Duodenal mucosa (tissue), 2 donors: ENCODE data around the gene IL5.
"Not testable (repeated sequence)": the region's sequence is repeated elsewhere in the genome, so short reads cannot be mapped to it uniquely, and the experiment has no call there.

Experiments
- H3K27ac ChIP-seq: one replicate; pipeline ENCODE4 v1.7.0; 2013; ENCODE audit warnings: low read depth, low read length
- H3K27me3 ChIP-seq, 2 donors: one replicate each; pipeline ENCODE4 v1.7.0; 2013; ENCODE audit warnings: low read length in 2 of 2, control low read depth in 1 of 2; ENCODE audit not compliant: insufficient read depth in 2 of 2, control insufficient read depth in 1 of 2
- H3K36me3 ChIP-seq, 2 donors: one replicate each; pipeline ENCODE4 v1.7.0; 2013; ENCODE audit warnings: low read length in 2 of 2, control low read depth in 1 of 2; ENCODE audit not compliant: insufficient read depth in 2 of 2, control insufficient read depth in 1 of 2
- H3K4me1 ChIP-seq, 2 donors: one replicate each; pipeline ENCODE4 v1.7.0; 2013; ENCODE audit warnings: low read length in 2 of 2, control low read depth in 1 of 2; ENCODE audit not compliant: insufficient read depth in 2 of 2, control insufficient read depth in 1 of 2
- H3K4me3 ChIP-seq, 2 donors: one replicate each; pipeline ENCODE4 v1.7.0; 2013; ENCODE audit warnings: low read length in 2 of 2, low read depth in 1 of 2
- H3K9ac ChIP-seq, 2 donors: one replicate each; pipeline ENCODE4 v1.7.0; 2013; ENCODE audit warnings: low read length in 2 of 2, low read depth in 1 of 2
- H3K9me3 ChIP-seq, 2 donors: one replicate each; pipeline ENCODE4 v1.7.0; 2013; ENCODE audit warnings: low read length in 2 of 2, control low read depth in 1 of 2; ENCODE audit not compliant: control insufficient read depth in 1 of 2

The IL5 gene

DNA sequence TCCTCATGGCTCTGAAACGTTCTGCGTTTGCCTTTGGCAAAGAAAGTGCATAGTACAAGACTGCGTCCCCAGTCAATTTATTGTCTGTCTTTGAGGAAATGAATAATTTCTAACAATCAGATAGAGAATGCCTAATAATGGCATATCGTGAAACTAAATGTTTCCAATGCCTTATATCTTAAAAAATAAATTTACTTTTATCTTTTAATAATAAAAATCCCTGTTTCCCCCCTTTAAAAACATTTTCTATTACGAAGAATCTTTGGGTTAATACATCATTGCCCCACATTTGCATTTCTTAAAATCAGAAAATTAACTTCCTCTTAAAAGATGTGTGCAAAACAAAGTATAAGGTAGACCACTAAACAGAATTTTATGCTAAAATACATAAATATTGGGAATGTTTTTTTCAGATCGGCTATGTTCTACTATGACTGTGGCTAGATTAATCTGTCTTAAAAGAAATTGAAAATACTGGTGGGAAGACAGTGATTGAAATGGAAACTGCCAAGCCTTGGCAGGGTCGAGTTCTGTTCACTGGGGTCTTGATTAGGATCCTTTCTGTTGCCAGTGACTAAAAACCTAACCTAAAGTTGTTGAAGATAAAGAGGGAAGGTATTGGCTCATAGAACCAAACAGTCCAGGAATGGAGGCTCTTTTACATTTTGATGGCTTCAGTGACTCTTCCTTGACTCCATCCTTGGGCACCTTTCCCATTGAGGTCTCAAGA lies at the start of gene IL5:
Gene IL5, minus strand, starts transcription at position 51 of the 730 bp plus-strand sequence. Its CDS starts 44 bp downstream, at position 7.
- no peaks in the 10 kb centered on the region for H3K36me3 ChIP-seq
- H3K4me1 ChIP-seq, result no peaks in the 10 kb centered on the region
- no peaks in the 10 kb centered on the region for H3K27me3 ChIP-seq
- H3K9ac ChIP-seq, result no peak within 1 kb of the TSS
- no peaks in the 10 kb centered on the region for H3K9me3 ChIP-seq
- H3K27ac ChIP-seq, result no peak within 1 kb of the TSS
- no peak within 1 kb of the TSS for H3K4me3 ChIP-seq

GRCh38 chr5:132592521-132592920 lies 49.2 kb upstream of the IL5 start:
- no peaks in the 10 kb centered on the region for H3K4me1 ChIP-seq
- no peaks in the 10 kb centered on the region for H3K9me3 ChIP-seq
- H3K4me3 ChIP-seq, result no peak overlapping the region
- peaks cover 28 to 79% of the 10 kb centered on the region in 2 donors for H3K36me3 ChIP-seq
- no peaks in the 10 kb centered on the region for H3K27me3 ChIP-seq
- H3K9ac ChIP-seq, result no peak overlapping the region
- H3K27ac ChIP-seq, result no peak overlapping the region

DNA sequence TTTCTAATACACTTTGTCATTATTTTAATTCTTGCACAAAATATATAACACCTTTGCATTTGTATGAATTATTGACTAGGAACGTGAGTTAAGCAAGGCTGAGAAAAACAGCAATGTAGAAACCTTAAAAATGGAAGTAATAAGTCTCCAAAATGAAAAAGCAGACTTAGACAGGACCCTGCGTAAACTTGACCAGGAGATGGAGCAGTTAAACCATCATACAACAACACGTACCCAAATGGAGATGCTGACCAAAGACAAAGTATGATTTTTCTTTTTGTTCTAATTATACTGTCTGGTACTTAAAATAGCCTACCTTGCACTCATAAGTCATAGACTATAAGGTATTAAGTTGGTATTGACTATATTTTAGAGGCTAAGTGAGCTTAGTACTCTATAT lies 47.8 kb upstream of the IL5 start:
- Histone ChIP-seq H3K36me3 (peaks cover 23 to 66% of the 10 kb centered on the region in 2 donors), H3K4me1 (no peaks in the 10 kb centered on the region), H3K27ac (no peak overlapping the region), H3K9me3 (no peaks in the 10 kb centered on the region), H3K9ac (no peak overlapping the region), H3K27me3 (no peaks in the 10 kb centered on the region), H3K4me3 (no peak overlapping the region)

- no peak overlapping the region for H3K9ac ChIP-seq
- no peaks in the 10 kb centered on the region for H3K27me3 ChIP-seq
- H3K4me3 ChIP-seq, result no peak overlapping the region
- no peak overlapping the region for H3K27ac ChIP-seq
- H3K36me3 ChIP-seq, result peaks cover 23 to 57% of the 10 kb centered on the region in 2 donors
- H3K9me3 ChIP-seq, result no peaks in the 10 kb centered on the region
- no peaks in the 10 kb centered on the region for H3K4me1 ChIP-seq
These were observed 46.1 kb upstream of the IL5 start for GRCh38 chr5:132589467-132589866.

DNA sequence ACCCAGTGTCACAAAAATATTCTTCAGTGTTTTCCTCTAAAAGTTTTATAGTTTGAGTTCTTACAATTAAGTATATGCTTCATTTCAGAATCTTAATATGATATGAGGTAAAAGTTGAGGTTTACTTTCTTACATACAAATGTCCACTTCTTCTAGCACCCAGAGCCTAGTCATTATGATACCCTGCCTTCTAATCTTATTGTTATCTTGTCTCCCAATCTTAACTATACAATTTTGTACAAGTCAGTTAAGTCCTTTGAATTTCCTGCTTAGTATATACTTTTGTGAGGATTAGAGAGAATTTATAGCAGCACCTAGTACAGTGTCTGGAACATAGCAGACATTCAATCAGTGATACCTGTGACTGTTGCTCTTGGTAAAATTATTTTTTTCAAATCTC lies 42.7 kb upstream of the IL5 start:
- peaks cover 27 to 47% of the 10 kb centered on the region in 2 donors for H3K36me3 ChIP-seq
- H3K4me3 ChIP-seq, result no peak overlapping the region

GRCh38 chr5:132584560-132584959 lies 41.2 kb upstream of the IL5 start:
- not testable (repeated sequence) for H3K27ac ChIP-seq, H3K9me3 ChIP-seq, H3K4me3 ChIP-seq, H3K9ac ChIP-seq, H3K27me3 ChIP-seq, H3K4me1 ChIP-seq
- peaks cover 29 to 41% of the 10 kb centered on the region in 2 donors for H3K36me3 ChIP-seq

More for the DNA sequence above, 42.7 kb upstream of the IL5 start:
- H3K4me1 ChIP-seq, result no peaks in the 10 kb centered on the region
- no peaks in the 10 kb centered on the region for H3K9me3 ChIP-seq
- no peak overlapping the region for H3K27ac ChIP-seq
- no peak overlapping the region for H3K9ac ChIP-seq
- H3K27me3 ChIP-seq, result no peaks in the 10 kb centered on the region

GRCh38 chr5:132576123-132576522 lies 32.8 kb upstream of the IL5 start:
- peaks cover 12 to 49% of the 10 kb centered on the region in 2 donors for H3K36me3 ChIP-seq
- no peaks in the 10 kb centered on the region for H3K9me3 ChIP-seq
- H3K27ac ChIP-seq, result no peak overlapping the region
- H3K4me3 ChIP-seq, result no peak overlapping the region
- H3K27me3 ChIP-seq, result no peaks in the 10 kb centered on the region
- H3K4me1 ChIP-seq, result no peaks in the 10 kb centered on the region
- H3K9ac ChIP-seq, result no peak overlapping the region

GRCh38 chr5:132566657-132567056 lies 23.3 kb upstream of the IL5 start:
- H3K36me3 ChIP-seq, result peaks cover 26 to 58% of the 10 kb centered on the region in 2 donors
- no peaks in the 10 kb centered on the region for H3K4me1 ChIP-seq
- peaks cover 0 to 4% of the 10 kb centered on the region in 2 donors for H3K9me3 ChIP-seq
- no peak overlapping the region for H3K27ac ChIP-seq
- no peak overlapping the region for H3K4me3 ChIP-seq
- no peak overlapping the region for H3K9ac ChIP-seq
- H3K27me3 ChIP-seq, result no peaks in the 10 kb centered on the region

GRCh38 chr5:132564555-132564954 lies 21.2 kb upstream of the IL5 start:
- not testable (repeated sequence) for H3K27ac ChIP-seq, H3K9me3 ChIP-seq, H3K4me3 ChIP-seq, H3K27me3 ChIP-seq, H3K4me1 ChIP-seq, H3K9ac ChIP-seq
- peaks cover 26 to 66% of the 10 kb centered on the region in 2 donors for H3K36me3 ChIP-seq

DNA sequence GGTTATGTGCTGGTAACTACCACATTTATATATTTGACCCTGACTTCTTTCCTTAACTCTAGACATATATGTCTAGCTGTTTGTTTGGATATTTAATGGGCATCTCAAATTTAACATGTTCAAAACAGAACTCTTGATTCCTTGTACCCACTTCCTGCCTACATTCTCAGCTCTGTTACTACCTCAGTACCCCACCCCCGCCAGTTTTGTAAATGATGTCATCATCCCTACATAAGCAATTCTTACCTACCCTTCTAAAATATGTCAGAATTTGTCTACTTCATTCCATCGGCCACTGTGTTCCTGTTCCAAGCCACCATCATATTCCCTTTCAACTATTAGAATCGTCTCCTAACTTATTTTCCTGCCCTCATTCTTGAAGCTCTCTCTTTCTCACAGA lies 18.3 kb upstream of the IL5 start:
- Histone ChIP-seq H3K4me3 (no peak overlapping the region), H3K4me1 (peaks cover 7 to 11% of the 10 kb centered on the region in 2 donors), H3K27me3 (no peaks in the 10 kb centered on the region), H3K9me3 (peaks cover 0 to 4% of the 10 kb centered on the region in 2 donors), H3K36me3 (peaks cover 25 to 55% of the 10 kb centered on the region in 2 donors), H3K9ac (no peak overlapping the region), H3K27ac (no peak overlapping the region)
